IPS-NIHi7 (cell line): ENCODE data around the gene VASH1.

Experiments
- DNase-seq: peaks from one replicate; pipeline ENCODE4 v3.0.0; 2012; ENCODE audit warnings: mixed read lengths; ENCODE audit errors: extremely low spot score

The VASH1 gene

GRCh38 chr14:76832503-76832988, 71.3 kb downstream of the VASH1 start:
- DNase-seq, result no peak
